Stimulated activated CD8-positive, alpha-beta memory T cell treated with anti-CD3 and anti-CD28 coated beads, Interleukin-7, amount 100 ng/mL, for 24 hours (primary cell): ENCODE data around the gene NID1.

Experiments
- DNase-seq: peaks from one replicate; pipeline ENCODE4 v3.0.0-alpha.2; 2020; ENCODE audit warnings: low read depth

NID1 gene

GRCh38 chr1:235955777-235956176, 109.1 kb downstream of the NID1 start:
- no peak for DNase-seq

DNA sequence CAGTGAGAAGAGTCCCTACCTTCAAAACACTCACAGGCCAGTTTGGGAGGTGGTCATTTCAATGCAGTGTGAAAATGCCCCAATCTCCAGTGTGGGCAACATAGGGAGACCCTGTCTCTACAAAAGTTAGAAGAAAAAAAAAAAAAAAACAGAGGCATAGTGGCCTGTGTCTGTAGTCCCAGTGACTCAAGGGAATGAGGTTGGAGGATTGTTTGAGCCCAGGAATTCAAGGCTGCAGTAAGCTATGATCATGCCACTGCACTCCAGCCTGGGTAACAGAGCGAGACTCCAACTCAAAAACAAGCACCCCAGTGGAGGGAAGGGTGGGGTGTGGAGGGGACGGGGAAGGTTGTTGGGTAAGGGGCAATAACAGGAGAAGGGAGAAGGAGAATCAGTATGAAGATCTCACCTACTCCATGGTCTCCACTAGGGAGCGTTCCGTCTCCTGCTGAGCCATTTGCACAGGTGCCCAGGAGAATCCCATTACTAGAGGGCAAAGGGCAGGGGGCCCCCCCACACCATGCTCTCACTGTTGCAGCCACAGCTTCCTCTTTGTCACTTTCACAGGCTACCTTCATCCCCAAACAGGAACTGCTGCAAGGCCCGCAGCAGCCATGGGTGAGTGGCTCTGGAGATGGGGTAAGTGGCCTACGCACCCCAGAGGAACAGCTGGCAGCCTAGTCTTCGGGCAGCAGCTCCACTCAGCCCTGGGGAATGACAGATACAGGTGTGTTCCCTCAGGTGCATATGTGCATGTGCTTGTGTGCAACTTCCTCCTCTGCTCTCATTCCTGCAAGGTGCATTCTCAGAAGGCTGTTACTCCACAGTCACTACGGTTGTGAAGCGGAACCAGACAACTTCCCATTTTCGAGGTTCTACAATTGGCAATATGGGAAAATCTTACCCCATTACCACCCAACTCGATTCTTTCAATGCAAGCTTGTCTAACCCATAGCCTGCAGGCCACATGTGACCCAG, 110.3 kb downstream of the NID1 start:
- no peak for DNase-seq

GRCh38 chr1:235953801-235954200, 111.1 kb downstream of the NID1 start:
- DNase-seq = no peak

DNA sequence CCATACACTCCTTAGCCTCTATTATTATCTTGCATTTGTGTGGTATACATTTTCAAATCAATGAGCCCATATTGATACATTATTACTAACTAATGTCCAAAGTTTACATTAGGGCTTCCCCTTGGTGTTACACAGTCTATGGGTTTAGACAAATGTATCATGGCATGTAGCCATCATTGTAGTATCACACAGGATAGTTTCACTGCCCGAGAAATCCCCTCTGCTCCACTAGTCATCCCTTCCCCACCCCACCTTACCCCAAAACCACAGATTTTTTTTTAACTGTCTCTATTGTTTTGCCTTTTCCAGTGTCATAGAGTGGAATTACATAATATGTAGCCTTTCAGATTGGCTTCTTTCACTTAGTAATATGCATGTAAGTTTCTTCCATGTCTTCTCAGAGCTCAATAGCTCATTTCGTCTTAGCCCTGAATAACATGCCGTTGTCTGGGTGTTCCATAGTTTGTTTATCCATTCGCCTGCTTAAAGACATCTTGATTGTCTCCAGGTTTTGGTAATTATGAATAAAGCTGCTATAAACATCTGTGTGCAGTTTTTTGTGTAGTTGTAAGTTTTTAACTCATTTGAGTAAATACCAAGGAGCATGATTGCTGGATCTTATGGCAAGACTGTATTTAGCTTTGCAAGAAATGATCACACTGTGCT, 111.8 kb downstream of the NID1 start:
- no peak for DNase-seq

GRCh38 chr1:235951661-235952060, 113.2 kb downstream of the NID1 start:
- no peak for DNase-seq

GRCh38 chr1:235950318-235950717, 114.6 kb downstream of the NID1 start:
- no peak for DNase-seq

DNA sequence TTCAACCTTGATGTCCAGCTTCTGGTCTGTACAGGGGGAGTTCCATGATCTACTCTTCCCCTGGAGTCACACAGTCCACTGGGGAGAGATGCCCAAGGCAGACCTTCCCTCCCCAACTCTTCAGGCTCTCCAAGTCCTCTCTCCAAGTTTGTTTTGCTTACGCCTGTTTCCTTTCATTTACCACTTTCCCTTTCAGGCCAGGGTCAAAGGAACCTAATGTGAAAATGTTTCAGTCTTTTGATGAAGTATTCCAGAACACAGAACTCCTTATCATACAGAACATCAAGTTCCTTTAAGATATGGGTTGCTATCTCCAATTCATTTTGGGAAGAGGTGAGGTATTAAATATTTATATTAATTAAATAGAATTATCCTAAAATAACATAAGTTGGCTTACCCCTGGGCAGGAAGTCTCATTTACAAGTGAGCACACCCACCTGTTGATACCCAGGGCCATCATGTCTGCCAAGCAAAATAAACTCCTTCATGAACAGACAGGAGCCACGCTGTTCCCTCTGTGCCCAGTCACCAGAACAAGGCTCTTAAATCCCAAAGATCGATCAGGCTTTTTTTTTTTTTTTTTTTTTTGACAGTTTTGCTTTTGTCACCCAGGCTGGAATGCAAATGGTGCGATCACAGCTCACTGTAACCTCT, 116.0 kb downstream of the NID1 start:
- DNase-seq = no peak

- no peak for DNase-seq
Observed at GRCh38 chr1:235947989-235948388, 116.9 kb downstream of the NID1 start.

GRCh38 chr1:235946571-235946981, 118.3 kb downstream of the NID1 start:
- no peak for DNase-seq

DNA sequence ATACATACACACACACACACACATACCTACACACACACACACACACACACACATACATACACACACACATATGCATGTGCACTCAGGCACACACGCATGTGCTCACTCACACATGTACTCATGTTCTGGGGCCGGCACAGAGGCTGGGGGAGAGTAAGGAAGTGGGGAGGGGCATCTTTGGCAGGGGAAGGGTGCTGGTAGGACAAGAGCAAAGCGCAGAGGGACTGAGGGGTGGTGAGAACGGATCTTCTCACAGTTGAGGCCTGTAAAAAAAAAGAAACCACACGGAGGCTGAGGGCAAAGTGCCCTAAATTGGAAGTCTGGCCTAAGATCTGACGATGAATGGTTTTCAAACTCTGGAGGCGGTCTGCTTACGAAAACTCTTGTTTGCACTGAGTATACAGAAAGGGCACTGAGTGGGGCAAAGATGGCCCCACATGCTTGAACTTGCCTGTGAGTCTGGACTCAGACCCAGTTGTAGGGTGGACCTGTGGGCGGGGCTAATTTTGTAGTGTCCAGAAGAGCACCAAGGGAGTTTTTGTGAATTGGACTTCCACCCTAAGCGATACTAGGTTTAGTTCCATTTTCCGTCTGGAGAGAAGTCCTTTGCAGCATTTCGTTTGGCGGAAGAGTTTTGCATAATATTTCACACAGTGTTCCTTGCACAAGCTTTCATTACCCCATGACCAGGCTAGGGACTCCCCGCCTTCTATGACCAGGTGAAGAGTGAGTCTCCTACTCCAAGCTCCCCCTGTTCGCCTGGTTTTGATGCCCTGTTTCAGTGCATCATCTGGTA, 118.9 kb downstream of the NID1 start:
- DNase-seq = no peak

GRCh38 chr1:235943581-235944114, 121.2 kb downstream of the NID1 start:
- DNase-seq = no peak

DNA sequence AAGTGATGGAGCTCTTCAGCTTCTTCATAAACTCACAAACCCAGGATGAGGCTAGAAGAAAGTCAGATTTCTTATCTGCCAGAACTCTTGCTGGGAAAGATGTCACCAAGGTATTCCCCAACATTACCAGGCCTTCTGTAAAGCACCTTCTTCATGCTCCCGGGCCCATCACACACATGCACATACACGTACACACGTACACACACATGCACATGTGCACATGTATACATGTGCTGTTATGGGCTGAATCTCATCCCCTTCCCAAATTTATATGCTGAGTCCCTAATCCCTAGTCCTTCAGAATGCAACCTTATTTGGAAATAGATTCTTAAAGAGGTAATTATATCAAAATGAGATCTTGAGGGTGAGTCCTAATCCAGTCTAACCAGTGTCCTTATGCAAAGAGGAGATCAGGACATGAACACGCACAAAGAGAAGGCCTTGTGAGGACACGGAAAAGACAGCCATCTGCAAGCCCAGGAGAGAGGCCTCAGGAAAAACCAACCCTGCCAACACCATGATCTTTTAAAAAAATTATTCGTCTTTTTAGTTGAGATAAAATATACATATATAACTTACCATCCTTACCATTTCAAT, 121.8 kb downstream of the NID1 start:
- DNase-seq = no peak

GRCh38 chr1:235942625-235942934, 122.3 kb downstream of the NID1 start:
- no peak for DNase-seq

GRCh38 chr1:235941876-235942624, 122.8 kb downstream of the NID1 start:
- DNase-seq = no peak

GRCh38 chr1:235940285-235940684, 124.6 kb downstream of the NID1 start:
- DNase-seq = no peak

GRCh38 chr1:235939480-235939775, 125.5 kb downstream of the NID1 start:
- no peak for DNase-seq

DNA sequence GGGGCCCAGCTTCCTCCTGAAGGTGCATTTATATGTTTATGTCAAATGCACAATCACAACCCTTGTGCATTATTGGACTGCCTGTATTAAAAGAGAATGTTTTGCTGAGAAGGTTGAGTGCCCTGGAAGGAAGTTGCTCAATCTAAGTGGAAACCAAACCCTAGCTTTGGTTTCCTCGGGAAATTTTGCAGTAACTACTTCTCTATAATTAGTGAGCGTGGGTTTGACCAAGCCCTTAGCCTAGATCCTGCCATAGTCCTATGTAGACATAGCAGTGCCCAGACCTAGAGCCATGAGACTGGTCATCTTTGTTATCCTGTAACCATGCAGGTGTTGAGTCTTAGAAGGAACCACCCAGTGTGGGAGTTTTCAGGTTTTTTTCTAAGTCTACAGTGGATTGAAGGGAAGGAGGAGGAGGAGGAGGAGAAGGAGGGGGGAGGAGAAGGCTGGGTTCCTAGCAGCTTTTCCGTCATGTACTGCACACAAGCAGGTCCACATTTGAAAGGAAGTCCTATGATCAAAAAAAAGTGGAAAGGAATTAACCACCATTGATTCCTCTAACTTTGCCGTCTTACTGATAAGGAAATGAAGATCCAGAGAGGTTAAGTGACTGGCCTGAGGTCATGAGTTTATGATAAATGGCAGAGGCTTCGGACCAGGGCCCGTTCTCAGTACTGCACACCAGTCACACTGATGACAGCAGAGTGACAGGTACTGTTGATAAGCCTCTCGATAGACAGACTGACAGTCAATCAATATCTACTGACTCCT, 126.0 kb downstream of the NID1 start:
- no peak for DNase-seq

DNA sequence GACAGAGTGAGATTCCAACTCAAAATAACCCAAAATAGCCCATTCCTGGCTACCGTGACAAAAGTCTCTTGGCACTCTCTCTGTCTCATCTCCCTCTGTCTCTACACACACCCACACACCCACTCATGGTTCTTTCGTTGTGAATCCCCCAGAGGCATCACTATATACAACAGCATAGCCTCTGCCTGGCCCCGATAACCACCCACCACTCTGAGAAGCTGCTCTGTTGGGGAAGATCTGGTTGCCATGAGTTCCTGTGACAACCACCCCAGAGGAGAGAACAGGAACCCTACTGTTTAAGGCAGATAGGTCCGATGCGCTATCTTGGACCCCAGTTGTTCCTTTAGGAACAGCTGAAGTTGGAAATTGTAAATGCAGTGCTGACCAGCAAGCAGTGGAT, 127.8 kb downstream of the NID1 start:
- no peak for DNase-seq

GRCh38 chr1:235935235-235936225, 129.4 kb downstream of the NID1 start:
- no peak for DNase-seq
